Epidermal melanocyte (primary cell): Measurements from ENCODE around the gene ERC2.
"Not testable (repeated sequence)": the region's sequence is repeated elsewhere in the genome, so short reads cannot be mapped to it uniquely, and the experiment has no call there.

Experiments
- DNase-seq: peaks from one replicate; pipeline ENCODE4 v3.0.0; 2011; ENCODE audit warnings: low spot score; ENCODE audit not compliant: insufficient read length

ERC2 gene

GRCh38 chr3:56076746-56077145, 391.5 kb downstream of the ERC2 start:
- DNase-seq = no peak

GRCh38 chr3:56075089-56075488, 393.2 kb downstream of the ERC2 start:
- DNase-seq = no peak

GRCh38 chr3:56069766-56070165, 398.5 kb downstream of the ERC2 start:
- no peak for DNase-seq

GRCh38 chr3:56066405-56066804, 401.9 kb downstream of the ERC2 start:
- not testable (repeated sequence) for DNase-seq

- DNase-seq = no peak
These were observed 403.6 kb downstream of the ERC2 start for GRCh38 chr3:56064684-56065083.

GRCh38 chr3:56061279-56061626, 407.0 kb downstream of the ERC2 start:
- no peak for DNase-seq

- DNase-seq = no peak
These were observed 407.6 kb downstream of the ERC2 start for GRCh38 chr3:56060521-56061278.

GRCh38 chr3:56059731-56060130, 408.5 kb downstream of the ERC2 start:
- no peak for DNase-seq

- no peak for DNase-seq
These were observed 412.3 kb downstream of the ERC2 start for GRCh38 chr3:56055951-56056350.

GRCh38 chr3:56055546-56055945, 412.7 kb downstream of the ERC2 start:
- DNase-seq = no peak

GRCh38 chr3:56054844-56055243, 413.4 kb downstream of the ERC2 start:
- no peak for DNase-seq

- no peak for DNase-seq
These were observed 414.5 kb downstream of the ERC2 start for GRCh38 chr3:56053727-56054126.

- DNase-seq = no peak
These were observed 416.1 kb downstream of the ERC2 start for GRCh38 chr3:56052188-56052587.

- DNase-seq = no peak
These were observed 417.2 kb downstream of the ERC2 start for GRCh38 chr3:56051052-56051451.

GRCh38 chr3:56048946-56049345, 419.3 kb downstream of the ERC2 start:
- no peak for DNase-seq

- no peak for DNase-seq
These were observed 419.9 kb downstream of the ERC2 start for GRCh38 chr3:56048331-56048730.

- peak; percentile 32 for DNase-seq
These were observed 425.8 kb downstream of the ERC2 start for GRCh38 chr3:56042326-56042951.

- no peak for DNase-seq
These were observed 442.9 kb downstream of the ERC2 start for GRCh38 chr3:56025326-56025725.

- no peak for DNase-seq
These were observed 444.7 kb downstream of the ERC2 start for GRCh38 chr3:56023546-56023945.

- DNase-seq = no peak
These were observed 445.6 kb downstream of the ERC2 start for GRCh38 chr3:56022619-56023018.

- no peak for DNase-seq
These were observed 448.6 kb downstream of the ERC2 start for GRCh38 chr3:56019490-56020146.

GRCh38 chr3:56015374-56015773, 452.9 kb downstream of the ERC2 start:
- DNase-seq = not testable (repeated sequence)

GRCh38 chr3:56012721-56013120, 455.5 kb downstream of the ERC2 start:
- DNase-seq = no peak
